ENCODE measurements around the gene SERPINC1.
"Not testable (repeated sequence)": the region's sequence is repeated elsewhere in the genome, so short reads cannot be mapped to it uniquely, and the experiment has no call there.

The SERPINC1 gene

DNA sequence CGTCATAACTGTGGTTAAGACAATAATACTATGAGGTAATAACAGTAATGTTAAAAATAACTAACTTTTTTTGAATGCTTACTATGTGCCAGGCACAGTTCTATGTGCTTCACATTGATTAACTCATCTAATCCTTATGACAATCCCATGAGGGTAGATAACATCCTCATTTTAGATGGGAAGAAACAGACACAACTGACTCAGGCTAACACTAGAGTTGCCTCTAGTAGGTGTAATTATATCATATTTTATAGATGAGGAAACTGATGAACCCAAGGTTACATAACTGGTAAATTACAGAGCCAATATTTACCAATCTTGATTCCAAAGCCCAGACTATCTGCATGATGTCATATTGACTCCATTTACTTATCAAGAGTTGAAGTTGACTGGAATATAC is 23.5 kb downstream of the SERPINC1 start:
- H3K9me3 ChIP-seq (ENCODE audit: control insufficient read depth, low read length), result no peaks in the 10 kb centered on the region
- WGBS, 2 experiments (ENCODE audit: insufficient coverage in 2 of 2), result 100% methylated on average over 1 of the region's 1 CpG; no CpG with 5 or more reads in 1 of the 2 experiments
- H3K4me1 ChIP-seq (ENCODE audit: control insufficient read depth, insufficient read depth, low read length, poor library complexity, severe bottlenecking), result no peaks in the 10 kb centered on the region
- H3K36me3 ChIP-seq (ENCODE audit: control insufficient read depth, insufficient read depth, low read length), result peaks cover 3% of the 10 kb centered on the region
- H3K4me3 ChIP-seq (ENCODE audit: extremely low read depth, insufficient read depth, low read length, poor library complexity, severe bottlenecking), result no peak overlapping the region
- H3K27ac ChIP-seq (ENCODE audit: low read depth, low read length, severe bottlenecking), result no peak overlapping the region

DNA sequence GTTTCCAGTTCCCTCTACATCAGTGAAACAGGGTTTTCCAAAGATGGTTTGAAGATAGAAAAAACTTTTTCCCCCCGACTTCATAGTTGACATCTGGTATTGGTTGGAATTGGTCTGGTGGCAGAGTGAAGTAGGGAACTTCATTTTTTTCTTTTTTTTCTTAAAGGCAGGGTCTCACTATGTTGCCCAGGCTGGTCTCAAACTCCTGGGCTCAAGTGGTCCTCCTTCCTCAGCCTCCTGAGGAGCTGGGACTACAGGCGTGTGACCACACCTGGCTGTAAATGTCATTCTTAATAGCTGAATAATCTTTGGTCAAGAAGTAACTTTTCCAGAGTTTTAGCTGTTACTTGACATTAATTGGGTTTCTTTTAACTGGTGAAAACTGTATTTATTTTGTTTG is 27.2 kb downstream of the SERPINC1 start:
- no peak overlapping the region for H3K27ac ChIP-seq (ENCODE audit: low read depth, low read length, severe bottlenecking)
- WGBS, 2 experiments (ENCODE audit: insufficient coverage in 2 of 2), result 82% methylated on average over 2 of the region's 2 CpGs; no CpG with 5 or more reads in 1 of the 2 experiments
- H3K36me3 ChIP-seq (ENCODE audit: control insufficient read depth, insufficient read depth, low read length), result peaks cover 22% of the 10 kb centered on the region
- H3K4me1 ChIP-seq (ENCODE audit: control insufficient read depth, insufficient read depth, low read length, poor library complexity, severe bottlenecking), result no peaks in the 10 kb centered on the region
- no peaks in the 10 kb centered on the region for H3K9me3 ChIP-seq (ENCODE audit: control insufficient read depth, low read length)
- H3K4me3 ChIP-seq (ENCODE audit: extremely low read depth, insufficient read depth, low read length, poor library complexity, severe bottlenecking), result no peak overlapping the region

DNA sequence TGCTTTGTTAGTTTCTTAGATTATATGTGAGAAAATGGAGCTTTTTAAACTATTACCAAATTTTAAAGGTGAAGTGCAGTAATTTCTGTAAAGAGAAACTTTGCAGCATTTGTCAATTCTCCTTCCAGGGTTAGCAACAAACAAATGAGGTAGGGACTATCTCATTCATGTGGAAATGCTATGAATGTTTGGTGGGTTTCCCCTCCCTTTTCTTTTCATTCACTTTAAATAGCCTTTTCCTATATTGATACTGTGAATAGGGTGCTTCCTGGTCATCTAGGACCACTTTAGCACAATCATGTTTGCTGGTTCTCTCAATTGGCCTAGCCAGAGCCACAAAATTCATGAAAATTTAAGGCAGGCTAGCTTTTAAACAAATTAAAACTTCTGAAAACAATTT is 28.4 kb downstream of the SERPINC1 start:
- H3K36me3 ChIP-seq (ENCODE audit: control insufficient read depth, insufficient read depth, low read length), result peaks cover 19% of the 10 kb centered on the region
- no peak overlapping the region for H3K27ac ChIP-seq (ENCODE audit: low read depth, low read length, severe bottlenecking)
- no peak overlapping the region for H3K4me3 ChIP-seq (ENCODE audit: extremely low read depth, insufficient read depth, low read length, poor library complexity, severe bottlenecking)
- H3K4me1 ChIP-seq (ENCODE audit: control insufficient read depth, insufficient read depth, low read length, poor library complexity, severe bottlenecking), result no peaks in the 10 kb centered on the region
- no peaks in the 10 kb centered on the region for H3K9me3 ChIP-seq (ENCODE audit: control insufficient read depth, low read length)

DNA sequence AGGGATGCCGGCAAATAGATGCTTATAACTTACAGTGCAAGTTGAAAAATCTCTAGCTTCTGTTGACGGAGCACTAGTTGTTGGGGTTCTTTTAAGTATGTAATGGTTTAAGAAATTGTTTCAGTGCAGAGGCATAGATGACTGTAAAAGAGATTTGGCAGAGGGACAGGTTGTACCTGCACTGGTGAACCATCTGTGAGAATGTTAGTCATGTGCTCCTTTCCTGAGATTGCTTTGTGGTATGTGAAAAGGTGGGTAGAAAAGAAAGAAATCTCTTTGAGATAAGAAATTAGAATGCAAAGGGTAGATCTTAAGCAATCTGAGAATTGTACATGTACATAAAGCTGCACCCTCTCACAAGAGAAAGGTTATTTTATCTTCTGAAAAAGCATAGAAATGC is 29.5 kb downstream of the SERPINC1 start:
- Histone ChIP-seq H3K27ac (ENCODE audit: low read depth, low read length, severe bottlenecking) (no peak overlapping the region), H3K9me3 (ENCODE audit: control insufficient read depth, low read length) (no peaks in the 10 kb centered on the region), H3K36me3 (ENCODE audit: control insufficient read depth, insufficient read depth, low read length) (peaks cover 18% of the 10 kb centered on the region), H3K4me3 (ENCODE audit: extremely low read depth, insufficient read depth, low read length, poor library complexity, severe bottlenecking) (no peak overlapping the region), H3K4me1 (ENCODE audit: control insufficient read depth, insufficient read depth, low read length, poor library complexity, severe bottlenecking) (no peaks in the 10 kb centered on the region)
- 92 to 95% methylated on average over 2 of the region's 2 CpGs for WGBS, 2 experiments (ENCODE audit: insufficient coverage in 2 of 2)

DNA sequence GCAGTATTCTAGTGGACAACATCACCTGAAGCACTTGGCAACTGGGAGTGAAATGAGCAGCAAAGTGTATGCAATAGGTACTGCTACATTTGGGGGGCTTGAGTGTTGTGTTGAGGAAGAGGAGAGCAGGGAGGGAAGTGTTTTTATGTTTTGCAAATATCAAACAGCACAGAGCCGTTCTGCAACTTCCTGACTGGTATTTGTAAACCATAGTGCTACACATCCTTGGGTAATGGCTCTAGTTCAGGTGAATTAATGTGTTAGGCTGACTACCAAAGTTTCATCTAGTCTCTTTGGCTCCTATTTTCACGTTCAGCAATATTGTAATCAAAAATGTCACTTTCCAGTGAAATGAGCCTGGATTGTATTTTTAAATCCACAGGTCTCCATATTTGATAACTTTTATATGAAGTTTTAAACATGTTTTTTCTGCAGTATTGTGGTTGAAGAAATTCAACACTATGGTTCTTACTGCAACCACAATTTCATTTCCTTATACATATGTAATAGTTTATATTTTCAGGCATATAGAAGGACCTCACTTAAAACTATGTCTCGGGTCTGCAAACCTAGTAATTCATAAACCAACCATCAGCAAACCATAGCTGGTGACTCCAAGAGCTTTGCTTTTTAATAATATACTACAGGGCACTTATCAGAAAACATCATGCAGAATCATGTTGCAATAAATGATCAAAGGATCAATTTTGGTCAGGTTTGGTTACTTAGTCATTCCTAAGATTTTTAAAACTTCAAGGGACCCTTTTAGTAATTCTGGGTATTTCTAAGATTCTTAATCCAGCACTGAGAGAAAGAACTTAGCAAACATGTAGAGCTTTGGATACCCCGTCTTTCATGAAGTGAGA is 30.1 kb downstream of the SERPINC1 start:
- no peaks in the 10 kb centered on the region for H3K4me1 ChIP-seq (ENCODE audit: control insufficient read depth, insufficient read depth, low read length, poor library complexity, severe bottlenecking)
- no peak overlapping the region for H3K27ac ChIP-seq (ENCODE audit: low read depth, low read length, severe bottlenecking)
- H3K36me3 ChIP-seq (ENCODE audit: control insufficient read depth, insufficient read depth, low read length), result peaks cover 18% of the 10 kb centered on the region
- WGBS, 2 experiments (ENCODE audit: insufficient coverage in 2 of 2), result 89 to 100% methylated on average over 1 of the region's 4 CpGs
- no peak overlapping the region for H3K4me3 ChIP-seq (ENCODE audit: extremely low read depth, insufficient read depth, low read length, poor library complexity, severe bottlenecking)
- no peaks in the 10 kb centered on the region for H3K9me3 ChIP-seq (ENCODE audit: control insufficient read depth, low read length)

DNA sequence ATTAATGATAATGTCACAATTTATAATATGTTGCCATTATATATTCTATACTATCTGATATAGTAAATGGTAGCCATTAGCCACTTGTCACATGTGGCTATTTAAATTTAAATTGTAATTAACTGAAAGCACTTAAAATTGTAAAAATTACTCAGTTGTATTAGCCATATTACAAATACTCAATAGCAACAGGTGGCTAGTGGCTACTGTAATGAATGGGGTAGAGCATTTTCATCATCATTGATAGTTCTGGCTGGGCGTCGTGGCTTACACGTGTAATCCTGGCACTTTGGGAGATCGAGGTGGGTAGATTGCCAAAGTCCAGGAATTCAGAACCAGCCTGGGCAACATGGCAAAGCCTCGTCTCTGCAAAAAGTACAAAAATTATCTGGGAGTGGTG is 32.4 kb downstream of the SERPINC1 start:
- Histone ChIP-seq H3K9me3 (ENCODE audit: control insufficient read depth, low read length) (no peaks in the 10 kb centered on the region), H3K36me3 (ENCODE audit: control insufficient read depth, insufficient read depth, low read length) (peaks cover 24% of the 10 kb centered on the region), H3K27ac (ENCODE audit: low read depth, low read length, severe bottlenecking) (no peak overlapping the region), H3K4me3 (ENCODE audit: extremely low read depth, insufficient read depth, low read length, poor library complexity, severe bottlenecking) (no peak overlapping the region), H3K4me1 (ENCODE audit: control insufficient read depth, insufficient read depth, low read length, poor library complexity, severe bottlenecking) (no peaks in the 10 kb centered on the region)
- WGBS, 2 experiments (ENCODE audit: insufficient coverage in 2 of 2), result 85 to 92% methylated on average over 5 of the region's 5 CpGs

DNA sequence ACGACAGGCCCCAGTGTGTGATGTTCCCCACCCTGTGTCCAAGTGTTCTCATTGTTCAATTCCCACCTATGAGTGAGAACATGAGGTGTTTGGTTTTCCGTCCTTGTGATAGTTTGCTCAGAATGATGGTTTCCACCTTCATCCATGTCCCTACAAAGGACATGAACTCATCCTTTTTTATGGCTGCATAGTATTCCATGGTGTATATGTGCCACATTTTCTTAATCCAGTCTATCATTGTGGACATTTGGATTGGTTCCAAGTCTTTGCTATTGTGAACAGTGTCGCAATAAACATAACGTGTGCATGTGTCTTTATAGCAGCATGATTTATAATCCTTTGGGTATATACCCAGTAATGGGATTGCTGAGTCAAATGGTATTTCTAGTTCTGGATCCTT is 36.0 kb downstream of the SERPINC1 start:
- H3K4me1 ChIP-seq (ENCODE audit: control insufficient read depth, insufficient read depth, low read length, poor library complexity, severe bottlenecking); H3K27ac ChIP-seq (ENCODE audit: low read depth, low read length, severe bottlenecking); H3K4me3 ChIP-seq (ENCODE audit: extremely low read depth, insufficient read depth, low read length, poor library complexity, severe bottlenecking); H3K9me3 ChIP-seq (ENCODE audit: control insufficient read depth, low read length): not testable (repeated sequence)
- peaks cover 29% of the 10 kb centered on the region for H3K36me3 ChIP-seq (ENCODE audit: control insufficient read depth, insufficient read depth, low read length)
- 85% methylated on average over 2 of the region's 4 CpGs; no CpG with 5 or more reads in 1 of the 2 experiments for WGBS, 2 experiments (ENCODE audit: insufficient coverage in 2 of 2)

DNA sequence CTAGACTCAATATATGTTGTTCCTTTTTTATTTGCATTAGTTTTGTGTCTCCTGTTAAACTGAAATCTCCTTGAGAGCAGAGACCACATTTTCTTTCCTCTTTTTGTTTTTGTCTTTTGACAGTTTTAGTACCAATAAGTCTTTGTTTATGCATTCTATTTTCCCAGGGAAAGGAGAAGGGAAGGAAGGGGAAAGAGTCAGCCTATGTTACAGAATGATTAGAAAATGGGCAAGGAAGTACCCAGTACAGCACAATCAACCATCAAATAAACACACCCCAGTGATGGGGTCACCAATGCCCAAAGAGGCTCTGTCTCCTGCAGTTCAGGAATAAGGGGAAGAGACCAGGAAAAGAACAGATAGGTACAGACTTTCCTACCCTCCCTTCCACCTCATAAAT is 38.9 kb downstream of the SERPINC1 start:
- no peaks in the 10 kb centered on the region for H3K9me3 ChIP-seq (ENCODE audit: control insufficient read depth, low read length)
- H3K4me3 ChIP-seq (ENCODE audit: extremely low read depth, insufficient read depth, low read length, poor library complexity, severe bottlenecking), result no peak overlapping the region
- H3K4me1 ChIP-seq (ENCODE audit: control insufficient read depth, insufficient read depth, low read length, poor library complexity, severe bottlenecking), result no peaks in the 10 kb centered on the region
- no peak overlapping the region for H3K27ac ChIP-seq (ENCODE audit: low read depth, low read length, severe bottlenecking)
- peaks cover 36% of the 10 kb centered on the region for H3K36me3 ChIP-seq (ENCODE audit: control insufficient read depth, insufficient read depth, low read length)

DNA sequence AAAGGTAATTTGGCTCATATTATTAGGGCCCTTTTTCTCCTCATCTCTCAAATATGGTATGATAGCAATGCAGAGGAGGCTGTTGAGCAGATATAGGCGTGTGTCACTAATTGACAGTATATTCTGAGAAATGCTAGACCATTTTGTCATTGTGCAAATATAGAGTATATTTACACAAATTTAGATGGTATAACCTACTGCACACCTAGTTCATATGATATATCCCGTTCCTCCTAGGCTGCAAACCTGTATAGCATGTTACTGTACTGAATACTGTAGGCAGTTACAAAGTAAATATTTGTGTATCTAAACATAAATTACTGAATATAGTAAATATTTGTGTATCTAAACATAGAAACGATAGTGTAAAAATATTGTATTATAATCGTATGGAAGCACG is 40.4 kb downstream of the SERPINC1 start:
- peaks cover 36% of the 10 kb centered on the region for H3K36me3 ChIP-seq (ENCODE audit: control insufficient read depth, insufficient read depth, low read length)
- H3K9me3 ChIP-seq (ENCODE audit: control insufficient read depth, low read length), result no peaks in the 10 kb centered on the region
- no peaks in the 10 kb centered on the region for H3K4me1 ChIP-seq (ENCODE audit: control insufficient read depth, insufficient read depth, low read length, poor library complexity, severe bottlenecking)
- no peak overlapping the region for H3K27ac ChIP-seq (ENCODE audit: low read depth, low read length, severe bottlenecking)
- no CpG with 5 or more reads among the region's 5 CpGs for WGBS, 2 experiments (ENCODE audit: insufficient coverage in 2 of 2)
- H3K4me3 ChIP-seq (ENCODE audit: extremely low read depth, insufficient read depth, low read length, poor library complexity, severe bottlenecking), result no peak overlapping the region

DNA sequence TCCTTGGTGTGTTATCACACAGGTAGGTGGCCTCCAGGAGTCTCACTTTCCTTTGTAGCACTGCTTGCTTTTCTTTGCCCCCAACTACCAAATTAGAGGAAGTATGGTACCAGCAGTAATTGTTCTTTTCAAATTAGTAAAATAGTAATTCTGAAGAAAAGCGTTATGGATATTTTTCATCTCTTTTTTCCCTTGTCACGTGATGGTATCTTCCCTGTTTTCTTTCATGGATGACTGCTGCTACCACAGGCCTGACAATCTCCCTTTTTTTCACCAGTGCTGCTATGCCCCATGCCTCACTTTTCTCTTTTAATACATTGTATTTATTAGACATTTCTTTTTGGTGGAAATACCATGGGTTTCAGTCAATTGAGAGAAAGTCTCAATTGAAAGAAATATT is 45.6 kb downstream of the SERPINC1 start:
- Histone ChIP-seq H3K4me3 (ENCODE audit: extremely low read depth, insufficient read depth, low read length, poor library complexity, severe bottlenecking) (no peak overlapping the region), H3K9me3 (ENCODE audit: control insufficient read depth, low read length) (no peaks in the 10 kb centered on the region), H3K4me1 (ENCODE audit: control insufficient read depth, insufficient read depth, low read length, poor library complexity, severe bottlenecking) (peaks cover 5% of the 10 kb centered on the region), H3K36me3 (ENCODE audit: control insufficient read depth, insufficient read depth, low read length) (peaks cover 36% of the 10 kb centered on the region), H3K27ac (ENCODE audit: low read depth, low read length, severe bottlenecking) (no peak overlapping the region)
- WGBS, 2 experiments (ENCODE audit: insufficient coverage in 2 of 2), result 100% methylated on average over 1 of the region's 2 CpGs; no CpG with 5 or more reads in 1 of the 2 experiments

DNA sequence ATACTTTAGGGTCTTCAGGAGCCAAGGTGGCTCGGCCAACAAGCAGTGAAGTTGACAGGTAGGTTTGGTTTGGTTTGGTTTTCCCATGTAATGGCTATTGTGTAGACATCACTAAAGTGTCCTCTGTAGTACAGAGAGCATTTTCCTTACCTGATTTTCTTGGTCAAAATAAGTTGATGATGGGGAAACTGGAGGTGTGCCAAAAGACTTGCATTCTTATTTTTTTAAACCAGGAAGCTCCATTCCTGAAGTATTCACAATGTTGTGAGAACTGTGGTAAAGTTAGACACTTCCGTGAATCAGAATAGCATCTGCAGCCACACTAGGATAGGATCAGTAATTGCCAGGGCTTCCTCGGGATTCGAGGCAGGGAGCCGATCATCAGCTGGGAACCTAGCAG is 46.0 kb downstream of the SERPINC1 start:
- WGBS, 2 experiments (ENCODE audit: insufficient coverage in 2 of 2), result 91 to 98% methylated on average over 4 to 5 of the region's 5 CpGs
- peaks cover 5% of the 10 kb centered on the region for H3K4me1 ChIP-seq (ENCODE audit: control insufficient read depth, insufficient read depth, low read length, poor library complexity, severe bottlenecking)
- no peak overlapping the region for H3K4me3 ChIP-seq (ENCODE audit: extremely low read depth, insufficient read depth, low read length, poor library complexity, severe bottlenecking)
- no peak overlapping the region for H3K27ac ChIP-seq (ENCODE audit: low read depth, low read length, severe bottlenecking)
- H3K9me3 ChIP-seq (ENCODE audit: control insufficient read depth, low read length), result no peaks in the 10 kb centered on the region
- peaks cover 41% of the 10 kb centered on the region for H3K36me3 ChIP-seq (ENCODE audit: control insufficient read depth, insufficient read depth, low read length)

Data from mesodermal cell (in vitro differentiated cells).